Measurements from ENCODE around the gene ERMN.

ERMN gene

DNA sequence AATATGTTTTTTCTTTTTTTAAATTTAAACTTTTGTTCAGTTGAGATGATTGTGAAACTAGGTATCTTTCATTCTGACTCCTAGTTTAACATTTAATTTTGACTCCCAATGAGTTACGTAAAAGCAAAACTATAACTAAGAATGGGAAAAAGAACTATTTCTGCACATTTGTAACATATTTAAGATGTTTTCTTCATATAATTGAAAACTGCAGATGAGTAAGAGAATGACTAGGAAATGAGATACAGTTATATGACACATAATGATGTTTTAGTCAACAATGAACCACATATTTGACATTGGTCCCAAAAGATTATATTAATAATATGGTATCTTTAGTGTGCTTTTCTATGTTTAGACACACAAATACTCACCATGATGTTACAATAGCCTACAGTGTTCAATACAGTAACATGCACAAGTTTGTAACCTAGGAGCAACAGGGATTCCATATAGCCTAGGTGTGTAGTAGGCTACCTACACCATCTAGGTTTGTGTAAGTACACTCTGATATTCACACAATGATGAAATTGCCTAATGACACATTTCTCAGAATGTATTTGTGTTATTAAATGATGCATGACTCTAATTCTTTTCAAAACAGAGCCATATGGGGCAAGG, 12.6 kb downstream of the ERMN start:
- TF ChIP-seq, protein P1, sequence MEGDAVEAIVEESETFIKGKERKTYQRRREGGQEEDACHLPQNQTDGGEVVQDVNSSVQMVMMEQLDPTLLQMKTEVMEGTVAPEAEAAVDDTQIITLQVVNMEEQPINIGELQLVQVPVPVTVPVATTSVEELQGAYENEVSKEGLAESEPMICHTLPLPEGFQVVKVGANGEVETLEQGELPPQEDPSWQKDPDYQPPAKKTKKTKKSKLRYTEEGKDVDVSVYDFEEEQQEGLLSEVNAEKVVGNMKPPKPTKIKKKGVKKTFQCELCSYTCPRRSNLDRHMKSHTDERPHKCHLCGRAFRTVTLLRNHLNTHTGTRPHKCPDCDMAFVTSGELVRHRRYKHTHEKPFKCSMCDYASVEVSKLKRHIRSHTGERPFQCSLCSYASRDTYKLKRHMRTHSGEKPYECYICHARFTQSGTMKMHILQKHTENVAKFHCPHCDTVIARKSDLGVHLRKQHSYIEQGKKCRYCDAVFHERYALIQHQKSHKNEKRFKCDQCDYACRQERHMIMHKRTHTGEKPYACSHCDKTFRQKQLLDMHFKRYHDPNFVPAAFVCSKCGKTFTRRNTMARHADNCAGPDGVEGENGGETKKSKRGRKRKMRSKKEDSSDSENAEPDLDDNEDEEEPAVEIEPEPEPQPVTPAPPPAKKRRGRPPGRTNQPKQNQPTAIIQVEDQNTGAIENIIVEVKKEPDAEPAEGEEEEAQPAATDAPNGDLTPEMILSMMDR (IDR thresholded peaks at IDR 0.05), result no peak

DNA sequence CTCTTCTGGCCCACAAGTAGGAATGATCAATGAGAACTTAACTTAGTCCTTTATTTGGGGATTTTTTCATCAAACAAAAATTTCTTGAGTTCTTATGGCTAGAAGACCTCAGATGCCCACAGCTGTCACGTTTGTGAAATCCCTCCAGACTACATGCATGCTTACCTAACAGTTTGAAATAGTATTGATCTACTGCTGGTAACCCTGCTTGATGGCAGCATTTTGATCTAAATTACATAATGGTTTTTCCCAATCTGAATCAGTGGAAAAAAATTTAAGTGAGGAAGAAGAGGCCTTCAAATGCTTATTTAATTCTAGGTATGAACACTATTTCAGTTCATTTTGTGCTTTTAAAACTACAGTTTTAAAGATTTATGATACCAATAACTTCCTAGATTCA, 13.9 kb downstream of the ERMN start:
- TF ChIP-seq, protein P1 (IDR thresholded peaks at IDR 0.05), result no peak

DNA sequence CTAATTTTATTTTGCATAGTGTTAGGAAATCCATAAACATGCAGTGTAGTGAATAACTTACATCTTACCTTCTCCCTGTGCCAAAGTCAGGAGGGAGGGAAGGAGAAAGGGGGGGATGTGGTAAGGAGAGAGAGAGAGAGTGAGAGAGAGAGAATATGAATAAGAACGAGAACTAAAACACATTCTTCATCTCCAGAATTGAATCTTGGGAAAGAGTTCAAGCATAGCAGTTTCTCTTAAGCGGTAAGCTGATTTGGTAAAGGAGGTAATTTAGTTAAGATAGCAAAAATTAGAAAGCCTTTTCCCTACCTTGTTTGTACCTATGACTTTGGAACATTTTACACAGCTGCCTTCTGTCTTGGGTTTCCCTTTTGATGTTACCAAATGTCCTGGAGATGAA, 15.7 kb downstream of the ERMN start:
- TF ChIP-seq, protein P1 (IDR thresholded peaks at IDR 0.05), result no peak

DNA sequence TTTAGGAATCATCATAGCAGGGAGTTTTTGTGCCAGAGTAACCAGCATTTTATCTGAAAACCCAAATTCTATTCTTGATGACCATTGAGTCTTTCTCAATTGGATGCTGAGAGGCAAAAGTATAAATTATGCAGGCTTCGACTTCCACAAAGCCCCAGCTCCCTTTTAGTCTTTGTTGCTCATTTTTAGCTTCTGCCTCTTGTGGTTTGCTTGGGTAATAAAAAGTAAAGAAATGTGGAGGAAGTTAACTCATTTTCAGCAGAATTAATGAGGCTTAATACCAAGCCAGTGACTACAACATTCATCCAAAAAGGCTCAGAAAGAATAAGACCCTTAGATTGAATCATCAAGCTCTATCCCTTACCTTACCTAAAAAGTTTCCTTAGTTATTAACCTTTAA, 18.6 kb downstream of the ERMN start:
- TF ChIP-seq, protein P1 (IDR thresholded peaks at IDR 0.05), result no peak

DNA sequence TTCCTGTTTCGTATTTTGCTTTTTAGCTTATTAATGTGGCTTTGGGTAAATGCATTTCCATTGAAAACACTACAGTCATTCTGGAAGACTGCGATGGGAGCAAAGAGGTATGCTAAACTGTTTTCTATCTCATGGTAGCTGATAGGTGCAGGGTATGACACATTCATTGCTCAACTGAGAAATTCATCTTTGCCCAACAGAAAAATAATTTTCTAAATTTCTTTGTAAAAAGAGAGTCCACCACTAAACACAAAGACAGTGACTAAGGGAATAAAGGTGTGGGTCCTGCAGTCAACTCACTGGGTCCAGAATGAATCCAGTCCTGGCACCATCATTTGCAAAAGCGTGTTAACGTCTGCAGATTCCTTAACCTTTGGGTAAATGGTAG, 19.9 kb downstream of the ERMN start:
- TF ChIP-seq, protein P1 (IDR thresholded peaks at IDR 0.05), result no peak

DNA sequence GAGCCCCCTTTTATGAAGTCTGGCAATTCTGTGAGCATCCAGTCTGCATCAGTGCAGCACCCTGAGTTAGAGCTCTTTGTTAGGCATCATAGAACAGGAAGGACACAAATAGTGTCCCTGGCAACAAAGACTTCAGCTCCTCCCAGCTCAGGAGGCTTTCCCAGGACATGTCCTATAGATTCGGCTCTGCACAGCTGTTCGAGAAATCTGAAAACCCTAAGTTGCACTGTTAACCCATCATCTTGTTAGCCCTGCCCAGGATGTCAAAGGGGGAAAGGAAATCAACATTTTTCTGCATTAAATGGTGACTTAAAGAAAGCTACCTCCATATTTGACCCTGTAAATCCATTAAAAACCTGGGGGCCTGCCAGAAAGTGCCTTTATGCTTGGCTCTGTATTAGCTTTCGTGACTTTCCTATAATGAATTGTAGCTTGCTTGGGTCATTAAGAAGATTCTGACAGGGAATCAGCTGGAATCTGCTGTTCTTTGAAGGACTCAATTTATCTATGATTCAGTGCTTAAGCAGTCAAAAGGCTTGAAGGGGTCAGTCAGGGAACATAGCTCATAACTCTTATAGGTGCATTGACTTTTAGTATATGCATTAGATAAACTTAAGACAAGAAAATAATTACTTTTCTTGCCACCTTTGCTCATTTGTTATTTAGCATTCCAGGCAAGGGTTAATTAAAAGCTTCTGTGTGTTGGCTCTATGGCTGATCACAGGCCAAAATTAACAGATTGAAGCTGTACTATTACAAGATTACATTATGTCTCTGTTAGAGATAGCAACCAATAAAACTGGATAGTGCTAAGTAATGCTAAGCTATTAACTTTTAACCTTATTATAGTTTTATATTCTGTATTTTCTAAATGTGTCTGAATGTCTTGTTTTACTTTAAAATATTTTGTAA, 20.6 kb downstream of the ERMN start:
- TF ChIP-seq, protein P1 (IDR thresholded peaks at IDR 0.05), result no peak

DNA sequence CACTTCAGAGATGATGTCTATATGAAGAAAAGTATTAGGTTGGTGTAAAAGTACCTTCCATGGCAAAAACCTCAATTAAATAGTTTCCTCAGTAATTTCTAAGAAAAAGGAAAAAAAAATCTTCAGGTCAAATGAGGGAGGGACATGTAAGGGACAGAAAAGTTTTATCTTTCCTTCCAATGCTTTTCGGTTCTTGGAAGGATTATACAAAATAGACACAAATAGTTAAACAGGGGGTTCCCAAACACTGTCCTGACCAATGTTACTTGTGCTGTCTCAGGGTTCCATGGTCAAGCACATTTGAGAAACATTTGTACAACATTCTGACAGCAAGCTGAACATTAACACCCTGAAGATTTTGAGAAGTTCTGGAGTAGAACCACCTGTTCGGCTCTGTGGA, 22.0 kb downstream of the ERMN start:
- TF ChIP-seq, protein P1 (IDR thresholded peaks at IDR 0.05), result no peak

Data from LNCAP (cell line).